Loucy (cell line): ENCODE data around the gene AGBL4.

ENCODE experiments used
- H2AFZ ChIP-seq: fragments of 200-600 bp; sonication (generic); 2 replicates; pipeline ENCODE4 v1.6.0; 2016; ENCODE audit warnings: antibody characterized with exemption, mild to moderate bottlenecking, low read length, moderate library complexity
- H3F3A ChIP-seq: fragments of 200-600 bp; 2 replicates; pipeline ENCODE4 v1.6.0; 2016; ENCODE audit warnings: antibody characterized with exemption, low read depth, mild to moderate bottlenecking
- H3K27me3 ChIP-seq: fragments of 200-600 bp; sonication (generic); 2 replicates; pipeline ENCODE4 v1.6.1; 2014; ENCODE audit warnings: low read length, mild to moderate bottlenecking; ENCODE audit not compliant: insufficient read depth, poor library complexity, severe bottlenecking
- H3K36me3 ChIP-seq: fragments of 200-600 bp; sonication (generic); 2 replicates; pipeline ENCODE4 v1.6.1; 2016; ENCODE audit warnings: low read length; ENCODE audit not compliant: insufficient read depth
- H3K4me1 ChIP-seq: fragments of 200-600 bp; sonication (generic); 2 replicates; pipeline ENCODE4 v1.5.1; 2014; ENCODE audit warnings: low read length, mild to moderate bottlenecking; ENCODE audit not compliant: insufficient read depth, poor library complexity, severe bottlenecking
- H3K4me2 ChIP-seq: fragments of 200-600 bp; sonication (generic); 2 replicates; pipeline ENCODE4 v1.6.0; 2014; ENCODE audit warnings: antibody characterized with exemption, low read length, low read depth, mild to moderate bottlenecking; ENCODE audit not compliant: poor library complexity, severe bottlenecking
- H3K4me3 ChIP-seq: fragments of 200-600 bp; sonication (generic); 2 replicates; pipeline ENCODE4 v1.5.1; 2014; ENCODE audit warnings: low read length, mild to moderate bottlenecking, mixed read lengths; ENCODE audit not compliant: poor library complexity, severe bottlenecking
- H3K79me2 ChIP-seq: fragments of 200-600 bp; sonication (generic); 2 replicates; pipeline ENCODE4 v1.6.1; 2014; ENCODE audit warnings: low read length; ENCODE audit not compliant: insufficient read depth
- H3K9ac ChIP-seq: fragments of 200-600 bp; sonication (generic); 2 replicates; pipeline ENCODE4 v1.6.0; 2014; ENCODE audit warnings: mild to moderate bottlenecking, low read depth, low read length, moderate library complexity; ENCODE audit not compliant: poor library complexity, severe bottlenecking
- H3K9me2 ChIP-seq: fragments of 200-600 bp; sonication (generic); replicated peaks from 2 replicates; pipeline ENCODE4 v1.6.1; 2016; ENCODE audit warnings: low read depth, low read length, mixed read lengths
- H3K9me3 ChIP-seq: fragments of 200-600 bp; sonication (generic); 2 replicates; pipeline ENCODE4 v1.6.1; 2014; ENCODE audit warnings: mild to moderate bottlenecking, antibody characterized with exemption, low read length, low read depth; ENCODE audit not compliant: insufficient read depth
- H4K20me1 ChIP-seq: fragments of 200-600 bp; sonication (generic); 2 replicates; pipeline ENCODE4 v1.6.0; 2014; ENCODE audit warnings: antibody characterized with exemption, low read length, mild to moderate bottlenecking; ENCODE audit not compliant: insufficient read depth, poor library complexity, severe bottlenecking
- EZH2phosphoT487 ChIP-seq: fragments of 200-600 bp; IDR thresholded peaks from 2 replicates; pipeline ENCODE4 v1.6.1; 2018; ENCODE audit warnings: antibody characterized with exemption, mild to moderate bottlenecking, moderate library complexity, borderline replicate concordance
- TF ChIP-seq, protein P1 (sequence below): fragments of 200-600 bp; sonication (generic); conservative IDR thresholded peaks from 2 replicates; pipeline ENCODE4 v1.5.1; 2014; ENCODE audit warnings: mild to moderate bottlenecking, antibody characterized with exemption, low read length

AGBL4 gene

DNA sequence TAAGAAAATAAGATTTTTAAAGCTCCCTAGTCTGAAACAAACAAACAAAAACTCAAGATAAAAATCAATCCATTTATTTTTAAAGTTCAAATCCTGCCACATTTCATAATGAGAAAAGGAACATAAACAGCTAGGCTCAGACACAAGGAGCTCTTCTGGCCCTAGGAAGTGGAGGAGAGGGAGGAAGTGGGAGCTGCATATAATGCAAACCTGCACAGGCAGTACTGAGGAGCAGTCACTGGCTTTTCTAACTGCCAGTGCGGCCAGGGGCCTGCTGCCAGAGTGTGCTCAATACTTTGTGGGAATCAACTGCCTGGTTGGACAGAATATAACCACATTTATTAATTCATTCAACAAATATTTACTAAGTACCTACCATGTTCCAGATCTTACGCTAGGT lies 1411.9 kb downstream of the AGBL4 start:
- no peaks in the 10 kb centered on the region for H3K9me3 ChIP-seq
- H3K79me2 ChIP-seq: no peaks in the 10 kb centered on the region
- H4K20me1 ChIP-seq: no peaks in the 10 kb centered on the region
- no peaks in the 10 kb centered on the region for H3K27me3 ChIP-seq
- TF ChIP-seq EZH2phosphoT487: no peak
- TF ChIP-seq, protein P1, sequence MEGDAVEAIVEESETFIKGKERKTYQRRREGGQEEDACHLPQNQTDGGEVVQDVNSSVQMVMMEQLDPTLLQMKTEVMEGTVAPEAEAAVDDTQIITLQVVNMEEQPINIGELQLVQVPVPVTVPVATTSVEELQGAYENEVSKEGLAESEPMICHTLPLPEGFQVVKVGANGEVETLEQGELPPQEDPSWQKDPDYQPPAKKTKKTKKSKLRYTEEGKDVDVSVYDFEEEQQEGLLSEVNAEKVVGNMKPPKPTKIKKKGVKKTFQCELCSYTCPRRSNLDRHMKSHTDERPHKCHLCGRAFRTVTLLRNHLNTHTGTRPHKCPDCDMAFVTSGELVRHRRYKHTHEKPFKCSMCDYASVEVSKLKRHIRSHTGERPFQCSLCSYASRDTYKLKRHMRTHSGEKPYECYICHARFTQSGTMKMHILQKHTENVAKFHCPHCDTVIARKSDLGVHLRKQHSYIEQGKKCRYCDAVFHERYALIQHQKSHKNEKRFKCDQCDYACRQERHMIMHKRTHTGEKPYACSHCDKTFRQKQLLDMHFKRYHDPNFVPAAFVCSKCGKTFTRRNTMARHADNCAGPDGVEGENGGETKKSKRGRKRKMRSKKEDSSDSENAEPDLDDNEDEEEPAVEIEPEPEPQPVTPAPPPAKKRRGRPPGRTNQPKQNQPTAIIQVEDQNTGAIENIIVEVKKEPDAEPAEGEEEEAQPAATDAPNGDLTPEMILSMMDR: no peak
- H3K9me2 ChIP-seq: no peaks in the 10 kb centered on the region
- H3F3A ChIP-seq: no peaks in the 10 kb centered on the region
- H3K4me1 ChIP-seq: no peaks in the 10 kb centered on the region
- no peak overlapping the region for H3K9ac ChIP-seq
- no peak overlapping the region for H2AFZ ChIP-seq
- H3K4me3 ChIP-seq: no peak overlapping the region
- H3K36me3 ChIP-seq: no peaks in the 10 kb centered on the region
- no peak overlapping the region for H3K4me2 ChIP-seq

DNA sequence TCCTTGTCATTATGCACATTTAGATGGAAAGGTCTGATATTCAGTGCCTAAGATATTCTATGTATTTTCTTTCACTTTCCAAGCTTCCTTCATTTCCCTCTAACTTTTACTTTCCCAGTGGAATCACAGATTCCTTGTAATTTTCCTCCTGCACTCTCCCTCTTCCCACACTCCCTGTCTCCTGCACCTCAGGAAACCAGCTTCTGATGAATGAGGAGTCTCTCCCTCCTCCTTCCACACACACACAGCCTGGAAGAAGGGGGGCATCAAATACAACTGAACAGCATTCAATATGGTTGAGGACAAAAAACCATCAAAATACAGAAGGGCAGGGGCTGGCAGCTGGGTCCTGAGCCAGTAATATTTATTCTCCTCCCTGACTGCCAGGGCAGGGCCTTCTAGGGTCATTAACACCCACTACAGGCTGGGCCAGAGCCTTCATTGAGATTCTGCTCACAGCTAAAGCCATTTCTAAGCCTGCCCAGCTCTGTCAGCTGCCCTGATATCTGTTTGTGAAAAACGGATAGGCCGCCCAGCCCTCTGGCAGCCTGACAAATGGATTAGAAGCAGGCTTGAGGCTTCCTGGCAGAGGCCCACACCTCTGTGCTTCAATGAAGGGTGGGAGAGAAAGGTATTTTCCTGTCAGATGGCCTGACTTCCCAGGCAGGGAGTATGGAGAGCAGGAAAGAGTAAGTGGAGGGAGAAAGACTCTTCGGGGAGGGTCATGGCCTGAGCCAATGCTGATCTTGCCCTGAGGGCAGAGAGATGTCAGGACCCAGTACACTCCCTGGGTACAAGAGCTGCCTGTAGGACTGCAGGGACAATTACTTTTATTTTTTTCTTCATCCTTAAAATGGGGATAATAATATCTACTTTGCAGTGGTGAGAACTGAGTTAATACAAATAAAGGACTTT lies 1412.9 kb downstream of the AGBL4 start:
- no peak overlapping the region for H3K9ac ChIP-seq
- H4K20me1 ChIP-seq: no peaks in the 10 kb centered on the region
- H3K27me3 ChIP-seq: no peaks in the 10 kb centered on the region

DNA sequence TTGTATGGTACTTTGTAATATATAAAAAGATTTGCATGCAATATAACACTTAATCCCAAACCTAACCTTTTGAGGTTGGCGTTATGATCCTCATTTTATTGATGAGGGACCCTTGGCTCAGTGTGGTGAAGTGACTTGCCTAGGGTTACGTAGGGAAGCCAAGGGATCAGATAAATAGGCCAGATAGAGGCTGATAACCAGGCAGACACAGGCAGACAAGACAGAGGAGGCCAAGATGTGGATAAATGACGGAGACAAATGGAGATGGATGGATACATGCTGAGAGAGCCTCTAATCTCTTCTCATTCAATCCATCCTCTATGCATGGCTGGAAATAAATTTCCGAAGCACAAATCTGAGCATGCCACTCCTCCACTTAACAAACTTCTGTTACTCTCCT lies 1414.9 kb downstream of the AGBL4 start:
- H3K9me3 ChIP-seq: no peaks in the 10 kb centered on the region
- TF ChIP-seq, protein P1: no peak
- TF ChIP-seq EZH2phosphoT487: no peak
- no peaks in the 10 kb centered on the region for H3K79me2 ChIP-seq
- no peak overlapping the region for H3K4me3 ChIP-seq
- H3K36me3 ChIP-seq: no peaks in the 10 kb centered on the region
- H3K4me2 ChIP-seq: no peak overlapping the region
- H4K20me1 ChIP-seq: no peaks in the 10 kb centered on the region
- no peaks in the 10 kb centered on the region for H3K27me3 ChIP-seq
- no peak overlapping the region for H3K9ac ChIP-seq
- no peaks in the 10 kb centered on the region for H3K9me2 ChIP-seq
- no peak overlapping the region for H2AFZ ChIP-seq
- no peaks in the 10 kb centered on the region for H3F3A ChIP-seq
- H3K4me1 ChIP-seq: no peaks in the 10 kb centered on the region

More for the DNA sequence above, 1412.9 kb downstream of the AGBL4 start:
- Histone ChIP-seq H3K79me2 (no peaks in the 10 kb centered on the region), H3K36me3 (no peaks in the 10 kb centered on the region), H3K4me1 (no peaks in the 10 kb centered on the region), H3K4me3 (no peak overlapping the region), H3K9me2 (no peaks in the 10 kb centered on the region), H3K4me2 (no peak overlapping the region), H3K9me3 (no peaks in the 10 kb centered on the region), H3F3A (no peaks in the 10 kb centered on the region), H2AFZ (no peak overlapping the region)
- TF ChIP-seq EZH2phosphoT487: no peak
- TF ChIP-seq, protein P1: no peak
